GM21786 (cell line): Measurements from ENCODE around the gene PCYOX1L.
"Not testable (repeated sequence)": the region's sequence is repeated elsewhere in the genome, so short reads cannot be mapped to it uniquely, and the experiment has no call there.

ENCODE experiments used
- ATAC-seq: cut with Tn5 transposase; IDR thresholded peaks from one replicate; pipeline ENCODE4 v1.9.1; 2021; ENCODE audit not compliant: unreplicated experiment

Gene PCYOX1L

GRCh38 chr5:149383399-149383798 lies 25.6 kb downstream of the PCYOX1L start:
- ATAC-seq, result no peak

DNA sequence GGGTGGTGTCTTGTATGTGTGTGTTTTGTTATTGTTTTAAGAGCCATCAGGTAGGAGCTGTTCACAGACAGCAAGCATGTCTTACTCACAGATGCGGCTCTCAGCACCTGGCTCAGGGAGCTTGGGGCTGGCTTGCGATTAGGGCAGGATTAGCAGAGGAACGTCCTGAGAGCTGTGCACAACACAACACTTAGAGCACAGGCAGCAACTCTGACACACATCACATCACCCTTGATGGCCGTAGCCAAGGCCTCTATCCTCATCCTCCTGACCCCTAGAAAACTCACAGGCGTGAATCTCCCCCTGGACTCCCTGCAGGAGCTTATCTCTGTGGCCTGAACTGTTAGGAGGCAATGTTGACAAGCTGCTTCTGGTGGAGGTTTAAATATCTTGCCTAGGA lies 28.3 kb downstream of the PCYOX1L start:
- no peak for ATAC-seq

DNA sequence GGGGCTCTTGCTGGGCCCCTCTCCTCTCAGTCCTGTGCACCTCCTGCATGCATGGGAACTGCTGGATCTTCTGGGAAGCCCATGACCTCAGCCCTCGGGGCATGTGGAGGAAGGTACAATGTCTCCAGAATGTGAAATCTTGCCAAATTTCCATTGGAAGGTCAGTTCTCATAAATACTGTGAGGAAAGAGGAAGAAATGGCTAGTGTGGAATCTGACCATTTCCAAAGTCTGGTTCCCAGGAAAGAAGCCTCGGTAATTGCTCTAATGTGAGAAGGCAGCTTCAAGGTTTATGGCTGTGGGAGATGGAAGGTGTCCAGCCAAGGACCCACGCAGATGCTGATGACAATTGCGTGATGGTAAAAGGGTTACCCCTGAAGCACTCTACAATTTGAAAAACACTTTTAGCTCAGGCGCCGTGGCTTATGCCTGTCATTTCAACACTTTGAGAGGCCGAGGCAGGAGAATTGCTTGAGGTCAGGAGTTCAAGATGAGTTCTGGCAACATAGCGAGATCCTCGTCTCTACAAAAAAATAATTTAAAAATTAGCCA lies 29.3 kb downstream of the PCYOX1L start:
- no peak for ATAC-seq

DNA sequence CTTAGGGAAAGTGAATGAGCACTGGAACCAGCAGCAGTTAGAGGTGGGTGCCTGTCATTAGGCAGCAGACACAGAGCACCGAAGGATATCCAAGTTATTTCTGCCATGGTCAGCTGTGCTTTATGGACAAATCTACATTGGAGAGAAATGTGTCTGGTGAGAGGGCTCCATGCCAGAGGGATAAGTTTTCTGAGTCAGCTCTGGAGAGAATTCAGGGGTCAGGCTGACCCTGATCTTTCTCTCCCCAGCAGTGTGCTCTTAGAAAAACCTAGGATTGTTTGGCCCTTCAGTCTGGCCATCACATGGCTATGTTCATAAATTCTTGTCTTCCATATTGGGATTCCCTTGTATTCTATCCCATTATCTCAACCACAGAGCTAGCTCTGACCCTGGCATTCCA lies 30.1 kb downstream of the PCYOX1L start:
- ATAC-seq, result no peak

DNA sequence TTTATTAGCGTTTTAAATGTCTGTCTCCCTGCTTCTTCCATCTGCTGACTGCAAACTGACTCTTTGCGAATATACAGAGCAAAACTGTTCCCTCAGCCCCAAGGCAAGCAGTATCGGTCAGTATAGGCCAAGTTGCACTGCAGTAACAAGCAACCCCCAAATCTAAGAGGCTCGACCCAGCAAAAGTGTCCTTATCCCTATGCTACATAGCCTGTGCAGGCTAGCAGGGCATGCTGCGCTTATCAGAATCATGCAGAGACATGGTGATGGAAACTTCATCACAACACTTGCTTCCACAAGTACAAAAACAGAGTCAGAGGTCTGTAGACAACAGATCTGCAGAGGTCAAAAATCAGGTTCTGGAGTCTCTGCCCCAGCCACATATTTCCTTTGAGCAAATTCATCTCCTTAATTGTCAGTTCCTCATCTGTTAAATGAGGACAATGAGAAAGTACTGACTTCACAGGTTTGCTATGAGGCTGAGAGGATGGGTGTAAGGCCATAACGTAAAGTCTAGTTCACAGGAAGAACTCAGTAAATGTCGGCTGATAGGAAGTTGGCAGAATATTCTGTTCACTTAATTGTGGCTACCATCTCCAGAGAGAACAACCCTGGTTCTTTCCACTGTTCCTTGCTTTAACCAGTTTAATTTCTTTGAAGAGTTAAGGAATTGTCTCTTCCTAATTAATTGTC lies 30.8 kb downstream of the PCYOX1L start:
- no peak for ATAC-seq

DNA sequence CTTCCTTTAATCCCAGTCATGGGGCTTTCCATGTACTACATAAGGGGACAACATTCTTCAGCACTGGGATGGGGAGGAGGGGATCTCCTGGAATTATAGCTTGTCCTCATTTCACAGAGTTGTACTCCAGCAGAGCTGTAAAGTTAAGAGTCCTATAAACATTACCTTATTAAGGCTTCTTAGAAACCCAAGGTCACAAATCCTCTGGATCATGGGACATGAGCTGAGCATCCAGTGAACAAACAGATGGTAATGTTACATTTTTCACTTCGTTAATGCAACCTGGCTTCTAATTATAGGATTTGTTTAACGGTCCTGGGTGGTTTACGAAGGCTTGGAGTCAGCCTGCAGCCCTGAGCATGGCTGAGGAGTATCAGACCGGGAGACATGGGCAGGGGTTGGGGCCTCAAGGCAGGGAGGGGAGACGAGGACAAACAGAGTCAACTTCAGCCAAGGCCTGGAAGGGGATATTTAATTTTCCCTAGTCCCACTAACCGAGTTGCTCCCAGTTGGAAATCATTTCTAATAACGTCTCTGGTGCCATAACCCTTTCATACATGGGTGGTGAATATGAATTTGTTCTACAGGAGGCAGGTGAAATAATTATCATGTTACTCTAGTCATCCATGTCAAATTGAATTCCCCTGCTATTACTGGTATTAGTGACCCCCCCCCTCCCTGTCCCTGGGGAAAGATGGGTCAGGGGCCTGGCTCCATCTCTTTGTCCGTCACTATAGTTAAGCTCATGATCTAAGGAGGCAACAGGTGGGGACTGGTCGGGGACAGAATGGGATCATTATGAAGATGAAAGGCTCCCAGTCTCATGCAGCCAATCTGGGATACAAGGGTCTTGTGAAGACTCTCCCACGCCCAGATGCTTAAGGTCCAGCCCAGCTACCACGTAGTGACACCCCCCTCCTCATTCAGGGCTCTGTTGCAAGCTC lies 32.0 kb downstream of the PCYOX1L start:
- no peak for ATAC-seq

DNA sequence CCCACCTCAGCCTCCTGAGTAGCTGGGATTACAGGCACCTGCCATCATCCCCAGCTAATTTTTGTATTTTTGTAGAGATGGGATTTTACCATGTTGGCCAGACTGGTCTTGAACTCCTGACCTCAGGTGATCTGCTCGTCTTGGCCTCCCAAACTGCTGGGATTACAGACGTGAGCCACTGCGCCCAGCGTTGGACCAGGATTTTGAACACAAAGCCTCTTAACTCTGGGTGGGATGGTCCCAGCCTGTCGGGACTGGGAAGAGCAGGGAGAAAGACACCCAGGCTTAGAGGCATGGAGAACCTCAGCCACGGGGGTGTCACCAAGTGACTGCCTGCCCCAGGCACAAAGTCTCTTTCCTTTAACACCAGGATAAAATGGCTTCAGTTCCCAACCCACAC lies 33.2 kb downstream of the PCYOX1L start:
- not testable (repeated sequence) for ATAC-seq

DNA sequence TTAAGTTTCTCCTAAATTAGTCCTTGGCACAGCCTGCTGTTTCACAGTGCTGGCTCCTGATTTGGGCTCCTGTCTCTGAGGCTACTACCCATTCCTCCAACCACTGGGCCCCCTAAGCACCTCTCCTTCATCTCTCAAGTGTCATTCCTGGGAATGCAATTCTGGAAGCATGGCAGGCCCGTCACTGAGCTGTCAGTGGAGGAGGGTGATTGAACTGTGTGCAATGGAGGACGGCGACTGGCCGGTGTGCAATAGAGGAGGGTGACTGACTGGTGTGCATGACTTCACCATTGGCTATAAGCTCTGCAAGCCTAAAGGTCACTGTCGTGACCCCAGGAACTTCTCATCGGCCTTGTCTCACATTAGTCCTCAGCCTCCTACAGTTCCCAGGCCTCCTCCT lies 33.7 kb downstream of the PCYOX1L start:
- ATAC-seq, result no peak

- ATAC-seq, result no peak
These were observed 34.9 kb downstream of the PCYOX1L start for GRCh38 chr5:149392718-149393117.

DNA sequence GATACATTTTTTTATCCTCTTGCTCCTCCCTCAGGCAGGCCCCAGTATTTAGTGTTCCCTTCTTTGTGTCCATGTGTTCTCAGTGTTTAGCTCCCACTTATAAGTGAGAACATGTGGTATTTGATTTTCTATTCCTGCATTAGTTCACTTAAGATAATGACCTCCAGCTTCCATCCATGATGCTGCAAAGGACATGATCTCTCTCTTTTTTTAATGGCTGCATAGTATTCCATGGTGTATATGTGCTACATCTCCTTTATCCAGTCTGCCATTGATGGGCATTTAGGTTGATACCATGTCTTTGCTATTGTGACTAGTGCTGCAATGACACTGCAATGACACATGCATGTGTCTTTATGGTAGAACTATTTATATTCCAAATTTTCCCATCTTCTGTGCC lies 37.1 kb downstream of the PCYOX1L start:
- not testable (repeated sequence) for ATAC-seq

GRCh38 chr5:149397530-149397929 lies 39.7 kb downstream of the PCYOX1L start:
- no peak for ATAC-seq

DNA sequence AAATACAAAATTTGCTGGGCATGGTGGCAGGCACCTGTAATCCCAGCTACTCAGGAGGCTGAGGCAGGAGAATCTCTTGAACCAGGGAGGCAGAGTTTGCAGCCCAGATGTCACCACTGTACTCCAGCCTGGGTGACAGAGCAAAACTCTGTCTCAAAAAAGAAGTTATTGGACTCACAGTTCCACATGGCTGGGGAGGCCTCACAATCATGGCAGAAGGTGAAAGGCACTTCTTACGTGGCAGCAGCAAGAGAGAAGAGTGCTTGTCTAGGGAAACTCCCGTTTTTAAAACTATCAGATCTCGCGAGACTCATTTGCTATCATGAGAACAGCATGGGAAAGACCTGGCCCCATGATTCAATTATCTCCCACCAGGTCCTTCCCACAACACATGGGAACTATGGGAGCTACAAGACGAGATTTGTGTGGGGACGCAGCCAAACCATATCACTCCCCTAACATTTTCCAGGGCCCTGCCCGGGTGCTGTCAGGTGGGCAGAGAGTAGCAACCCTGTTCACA lies 41.0 kb downstream of the PCYOX1L start:
- not testable (repeated sequence) for ATAC-seq

DNA sequence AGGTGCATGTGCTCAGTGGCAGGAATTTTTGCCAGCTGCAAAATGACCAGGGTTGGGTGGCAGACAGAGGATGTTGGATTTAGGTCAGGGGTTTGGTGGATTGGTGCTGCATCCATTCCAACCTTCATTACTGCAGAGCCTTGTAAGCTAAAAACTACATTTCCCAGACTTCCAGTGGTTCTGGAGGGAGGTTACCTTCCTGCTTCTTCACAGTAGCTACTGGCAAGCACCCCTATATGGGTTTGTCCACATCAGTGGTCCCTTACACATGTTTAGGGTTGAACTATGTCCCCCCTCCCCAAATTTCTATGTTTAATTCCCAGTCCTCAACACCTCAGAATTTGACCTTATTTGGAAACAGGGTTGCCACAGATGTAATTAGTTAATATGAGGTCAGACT lies 41.9 kb downstream of the PCYOX1L start:
- no peak for ATAC-seq

DNA sequence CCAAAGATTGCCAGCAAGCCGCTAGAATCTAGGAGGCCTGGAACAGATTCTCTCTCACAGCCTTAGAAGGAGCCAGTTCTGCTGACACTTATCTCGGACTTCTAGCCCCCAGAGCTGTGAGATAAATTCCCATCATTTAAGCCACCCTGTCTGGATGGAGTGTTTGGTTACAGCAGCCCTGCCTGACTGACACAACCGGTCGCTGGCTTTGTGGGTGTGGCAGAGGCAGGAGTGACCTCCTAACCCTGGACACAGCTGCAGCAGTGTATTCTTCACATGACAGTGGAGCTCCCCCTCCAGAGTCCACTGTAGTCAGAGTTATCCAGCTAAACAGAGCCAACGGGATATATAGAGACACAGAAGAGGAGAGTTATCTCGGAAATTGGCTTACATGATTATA lies 42.5 kb downstream of the PCYOX1L start:
- ATAC-seq, result no peak

DNA sequence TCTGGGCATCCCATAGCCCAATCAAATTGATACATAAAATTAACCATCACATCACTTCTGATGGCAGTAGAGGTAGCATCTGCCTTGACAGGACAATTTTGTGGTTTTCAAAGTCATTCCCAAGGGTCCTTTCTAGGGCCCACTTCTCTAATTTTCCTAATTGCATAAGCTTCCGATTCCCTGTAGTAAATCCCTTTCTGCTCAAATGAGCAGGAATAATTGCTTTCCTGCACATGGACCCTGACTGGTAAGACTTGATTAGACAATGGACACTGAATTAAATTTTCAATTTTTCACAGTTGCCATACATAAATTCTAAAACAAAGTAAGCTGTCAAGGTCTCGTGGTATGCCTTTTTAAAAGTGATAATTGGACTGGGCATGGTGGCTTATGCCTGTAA lies 43.2 kb downstream of the PCYOX1L start:
- ATAC-seq, result no peak

DNA sequence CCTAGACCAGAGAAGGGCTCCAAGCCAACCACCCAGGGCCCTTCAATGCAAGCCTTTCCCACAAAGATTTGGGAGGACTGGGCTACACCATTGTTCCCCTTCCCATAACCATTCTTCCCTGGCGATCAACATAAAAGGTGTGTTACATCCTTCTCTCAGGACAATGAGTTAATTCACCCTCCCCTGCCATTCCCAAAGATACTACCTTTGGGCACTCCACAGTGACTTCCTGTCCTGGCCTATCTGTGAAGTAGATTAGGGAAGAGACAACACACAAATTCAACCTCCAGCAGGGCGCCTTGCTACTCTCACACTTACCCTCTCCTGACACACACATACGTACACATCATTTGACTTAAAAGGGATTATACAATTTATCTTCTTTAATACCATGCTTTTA lies 44.4 kb downstream of the PCYOX1L start:
- ATAC-seq, result no peak

- no peak for ATAC-seq
These were observed 46.3 kb downstream of the PCYOX1L start for GRCh38 chr5:149403923-149404745.

DNA sequence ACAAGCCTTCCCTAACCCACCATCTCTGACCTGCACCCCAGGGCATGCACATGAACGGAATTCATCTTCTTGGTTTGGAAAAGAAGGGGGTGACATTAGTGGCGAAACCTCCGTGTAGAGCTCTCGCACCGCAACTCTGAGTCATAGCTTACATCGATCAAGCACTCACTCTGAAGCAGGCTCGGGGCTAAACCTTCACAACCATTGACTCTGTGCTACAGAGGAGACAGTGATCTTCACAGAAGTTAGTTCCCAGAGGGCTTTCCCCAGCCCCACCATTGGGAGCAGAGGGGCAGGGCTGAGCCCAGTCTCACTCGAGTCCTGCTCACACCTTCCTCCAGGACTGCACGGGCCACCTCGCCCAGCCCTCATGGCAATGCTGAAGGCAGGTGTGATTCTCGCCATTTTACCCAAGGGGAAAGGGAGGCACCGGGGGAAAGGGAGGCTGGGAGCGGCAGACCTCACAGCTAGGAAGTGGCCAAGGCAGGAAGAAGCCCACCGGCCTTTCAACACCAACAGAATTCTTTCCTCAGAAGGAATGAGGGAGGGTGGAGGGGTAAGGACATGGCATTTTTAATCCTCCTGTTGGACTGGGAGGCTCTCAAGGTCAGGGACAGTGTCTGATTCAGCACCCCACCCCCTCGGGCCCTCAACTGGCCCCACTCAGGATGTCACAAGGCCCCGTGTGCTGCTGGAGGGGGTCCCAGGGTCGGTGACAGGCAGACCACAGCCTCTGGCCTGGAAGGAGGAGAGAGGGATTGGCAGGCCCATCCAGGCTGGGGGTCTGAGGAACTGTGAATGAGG lies 47.1 kb downstream of the PCYOX1L start:
- ATAC-seq, result no peak

DNA sequence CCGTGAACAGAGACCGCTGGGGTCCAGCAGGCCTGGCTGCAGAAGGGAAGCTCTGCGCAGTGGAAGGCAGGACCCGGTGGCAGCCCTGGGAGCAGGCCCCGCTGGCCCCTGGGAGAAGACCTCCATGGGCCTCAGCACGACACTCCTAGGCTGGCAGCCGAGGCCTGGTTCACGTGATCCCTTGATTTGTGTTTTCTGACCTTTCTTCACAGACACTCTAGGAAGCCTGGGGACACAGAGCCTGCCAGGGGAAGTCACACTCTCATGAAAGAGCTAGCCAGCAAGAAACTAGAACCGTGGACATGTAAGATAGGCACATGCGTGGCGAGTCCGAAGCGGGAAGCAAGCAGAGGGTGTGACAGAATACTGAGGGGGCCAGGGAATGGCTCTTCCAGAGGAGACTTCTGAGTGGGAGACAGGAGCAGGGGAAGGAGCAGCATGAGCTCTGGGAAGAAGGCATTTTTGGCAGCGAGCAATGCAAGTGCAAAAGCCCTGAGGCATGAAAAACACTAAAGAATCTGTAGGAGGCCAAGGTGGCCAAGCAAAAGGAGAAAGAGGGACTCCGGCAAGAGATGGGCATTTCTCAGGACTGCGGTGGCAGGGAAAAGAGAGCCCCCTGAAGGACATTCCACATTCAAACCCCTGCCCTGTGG lies 47.8 kb downstream of the PCYOX1L start:
- no peak for ATAC-seq
